Dermis microvascular lymphatic vessel endothelial cell (primary cell): ENCODE data around the gene TDRD9. TPM values are rescaled to one million over a fixed set of nuclear protein-coding genes. Genes with fewer than 3 reads are reported as not detected.

Experiments used
- DNase-seq, 2 donors: peaks; one replicate each; pipeline versions ENCODE4 v3.0.0 to v3.0.0-alpha.2; 2010; ENCODE audit warnings: low read depth in 2 of 2
- total RNA-seq: library from RNA; depleted of rRNA; stranded (reverse); fragments of >200 nt; gene quantifications from 2 replicates; pipeline ENCODE4 v1.2.1, GENCODE V29; 2014

TDRD9 gene
- total RNA-seq, 1 donor from 2014 or later, result 0.26 TPM

DNA sequence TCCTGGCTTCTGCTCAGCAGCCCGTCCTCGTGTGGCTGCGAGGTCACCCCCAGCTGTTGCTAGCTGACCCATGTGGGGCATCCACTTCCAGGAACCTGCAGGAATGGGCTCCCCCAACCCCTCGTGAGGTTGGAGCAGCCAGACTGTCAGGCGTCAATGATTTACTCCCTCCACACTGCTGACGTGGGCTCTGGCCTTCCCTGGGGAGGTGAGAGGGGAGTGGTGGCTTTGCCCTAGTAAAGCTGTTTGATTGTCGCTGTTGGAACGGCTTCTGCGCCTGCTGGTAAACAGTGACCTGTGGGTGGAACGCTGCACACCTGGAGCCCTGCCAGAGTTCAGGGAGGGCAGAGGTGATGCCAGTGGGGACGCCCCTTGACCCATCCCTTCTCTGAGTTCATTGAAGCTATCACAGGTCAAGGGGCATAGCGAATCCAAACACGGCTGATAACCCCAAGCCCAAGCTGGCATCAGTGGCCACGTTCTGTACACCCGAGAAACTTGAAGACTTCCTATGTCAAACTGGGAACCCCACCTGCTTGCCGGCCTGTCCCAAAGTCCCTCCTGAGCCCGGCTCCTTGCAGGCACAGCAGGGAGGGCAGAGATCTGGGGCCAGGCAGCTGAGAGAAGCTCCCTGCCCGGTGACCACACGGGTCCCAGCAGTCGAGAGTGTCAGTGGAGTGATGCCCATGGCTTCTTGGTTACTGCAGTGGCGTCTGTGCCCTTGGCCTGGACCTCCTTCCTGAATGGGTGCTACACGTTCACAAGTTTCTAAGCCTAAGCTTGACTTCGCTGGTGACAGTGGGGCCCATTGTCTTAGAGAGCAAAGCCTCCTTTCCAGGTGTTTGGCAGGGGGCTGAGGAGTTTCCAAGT, 160.0 kb downstream of the TDRD9 start:
- no peak for DNase-seq

DNA sequence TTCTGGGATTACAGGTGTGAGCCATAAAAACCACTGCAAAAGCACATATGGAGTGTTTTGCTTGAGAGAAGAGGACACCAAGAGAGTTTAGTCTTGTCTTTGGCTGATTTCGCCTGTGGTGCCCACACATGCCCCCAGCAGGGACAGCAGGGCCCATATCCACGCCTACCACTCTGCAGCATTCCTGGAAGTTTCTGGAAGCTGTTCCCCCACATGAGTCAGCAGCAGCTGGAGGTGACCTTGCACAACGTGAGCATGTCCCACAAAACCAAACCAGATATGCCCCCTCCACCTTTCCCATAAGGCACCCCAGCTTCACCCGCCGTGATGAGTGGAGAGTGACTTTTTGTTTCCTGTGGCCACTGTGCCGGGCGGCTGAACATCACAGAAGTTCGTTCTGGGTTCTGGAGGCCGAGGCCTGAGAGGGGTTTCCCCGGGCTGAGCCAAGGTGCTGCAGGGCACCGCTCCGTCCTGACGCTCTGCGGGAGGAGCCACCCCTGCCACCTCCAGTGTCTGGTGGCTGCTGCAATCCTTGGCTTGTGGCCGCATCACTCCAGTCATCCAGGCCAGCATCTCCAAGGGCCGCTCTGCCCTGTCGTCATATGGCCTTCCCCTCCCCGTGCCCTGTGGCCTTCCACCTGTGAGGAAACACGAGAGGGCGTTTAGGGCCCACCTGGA, 162.0 kb downstream of the TDRD9 start:
- no peak for DNase-seq

DNA sequence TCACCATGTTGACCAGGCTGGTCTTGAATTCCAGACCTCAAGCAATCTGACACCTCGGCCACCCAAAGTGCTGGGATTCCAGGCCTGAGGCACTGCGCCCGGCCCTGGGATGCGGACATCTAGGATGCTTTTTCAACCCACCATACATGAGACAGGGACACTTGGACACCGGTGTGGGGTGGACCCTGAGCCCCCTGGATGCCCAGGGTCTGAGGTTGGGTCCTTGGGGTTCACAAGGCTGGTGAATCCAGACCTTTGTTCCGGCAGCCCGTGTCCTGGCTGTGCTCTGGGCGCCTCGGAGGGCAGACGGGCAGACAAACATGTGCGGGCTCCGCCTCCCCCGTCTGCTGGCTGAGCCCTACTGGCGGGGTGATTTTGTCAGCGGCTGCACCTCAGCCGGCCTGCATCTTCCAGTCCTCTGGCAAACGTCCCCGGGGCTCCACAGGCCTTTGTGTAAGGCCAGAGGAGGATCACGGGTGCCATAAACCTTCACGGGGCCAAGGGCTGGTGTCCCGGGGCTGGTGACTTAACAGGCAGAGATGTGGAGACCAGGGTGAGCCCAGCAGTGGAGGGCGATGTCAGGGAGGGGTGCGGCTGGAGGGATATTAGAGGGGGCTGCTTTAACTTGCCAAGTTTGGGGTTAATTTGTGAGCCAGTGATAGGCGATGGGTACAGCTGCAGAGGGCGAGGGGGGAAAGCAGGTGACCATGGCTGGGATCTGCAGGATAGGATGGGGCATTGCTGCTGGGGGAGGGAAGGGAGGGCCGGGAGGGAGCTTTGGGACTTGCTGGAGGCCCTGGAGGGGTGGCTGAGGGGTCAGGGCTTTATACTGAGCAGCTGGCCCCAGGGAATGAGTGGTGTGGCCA, 163.0 kb downstream of the TDRD9 start:
- no peak for DNase-seq

DNA sequence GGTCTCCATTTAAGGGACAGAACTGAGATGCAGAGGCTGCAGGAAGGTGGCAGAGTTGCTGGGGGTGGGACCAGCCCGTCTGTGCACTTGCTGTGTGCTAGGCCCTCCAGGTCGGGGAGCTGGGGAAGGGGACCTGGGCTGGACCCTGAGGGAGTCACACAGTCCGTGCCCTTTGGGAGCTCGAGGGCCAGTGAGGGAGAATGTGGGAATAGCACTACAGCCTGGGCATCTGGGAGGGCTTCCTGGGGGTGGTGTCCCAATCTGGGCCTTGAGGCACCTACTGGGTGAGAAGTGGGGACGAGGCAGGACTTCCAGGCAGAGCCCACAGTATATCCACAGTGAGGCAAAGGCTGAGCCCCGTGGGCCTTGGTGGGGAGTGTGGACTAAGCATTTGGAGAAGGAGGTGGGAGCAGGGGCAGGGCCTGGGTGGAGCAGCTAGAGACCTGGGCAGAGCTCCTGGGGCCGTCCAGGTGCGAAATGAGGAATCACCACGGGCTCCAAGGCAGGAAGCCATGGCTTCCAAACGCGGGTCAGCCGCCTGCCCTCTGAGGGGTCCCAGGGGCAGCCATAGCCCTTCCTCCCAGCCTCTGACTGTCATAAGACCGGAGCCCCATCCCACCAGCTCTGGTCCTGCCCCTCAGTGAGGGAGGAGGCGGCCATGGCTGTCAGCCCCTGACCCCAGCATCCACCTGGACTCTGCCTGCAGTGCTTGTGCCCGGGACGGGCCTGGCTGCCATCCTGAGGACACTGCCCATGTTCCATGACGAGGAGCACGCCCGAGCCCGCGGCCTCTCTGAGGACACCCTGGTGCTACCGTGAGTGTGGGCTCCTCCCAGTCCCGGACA, 163.9 kb downstream of the TDRD9 start:
- no peak for DNase-seq

DNA sequence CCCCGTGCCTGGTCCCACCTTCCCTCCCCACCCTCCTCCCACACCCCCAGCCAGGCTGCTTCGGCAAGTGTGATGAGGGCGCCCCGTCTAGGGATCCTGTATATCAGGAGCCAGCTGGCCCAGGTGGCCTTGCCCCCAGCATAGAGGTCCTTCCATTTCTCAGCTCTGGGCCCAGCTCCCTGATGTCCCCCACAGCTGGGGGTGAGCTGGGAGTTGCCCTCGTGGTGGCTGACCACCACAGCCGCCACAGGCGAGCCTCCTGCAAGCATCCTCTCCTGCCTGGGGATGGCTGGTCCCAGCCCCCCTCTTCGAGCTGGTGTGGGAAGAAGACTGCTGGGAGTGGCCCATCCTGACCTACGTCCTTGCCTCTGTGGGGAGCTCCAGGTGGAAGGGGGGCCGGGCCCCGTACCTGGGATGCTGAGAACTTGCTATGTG, 164.7 kb downstream of the TDRD9 start:
- no peak for DNase-seq

DNA sequence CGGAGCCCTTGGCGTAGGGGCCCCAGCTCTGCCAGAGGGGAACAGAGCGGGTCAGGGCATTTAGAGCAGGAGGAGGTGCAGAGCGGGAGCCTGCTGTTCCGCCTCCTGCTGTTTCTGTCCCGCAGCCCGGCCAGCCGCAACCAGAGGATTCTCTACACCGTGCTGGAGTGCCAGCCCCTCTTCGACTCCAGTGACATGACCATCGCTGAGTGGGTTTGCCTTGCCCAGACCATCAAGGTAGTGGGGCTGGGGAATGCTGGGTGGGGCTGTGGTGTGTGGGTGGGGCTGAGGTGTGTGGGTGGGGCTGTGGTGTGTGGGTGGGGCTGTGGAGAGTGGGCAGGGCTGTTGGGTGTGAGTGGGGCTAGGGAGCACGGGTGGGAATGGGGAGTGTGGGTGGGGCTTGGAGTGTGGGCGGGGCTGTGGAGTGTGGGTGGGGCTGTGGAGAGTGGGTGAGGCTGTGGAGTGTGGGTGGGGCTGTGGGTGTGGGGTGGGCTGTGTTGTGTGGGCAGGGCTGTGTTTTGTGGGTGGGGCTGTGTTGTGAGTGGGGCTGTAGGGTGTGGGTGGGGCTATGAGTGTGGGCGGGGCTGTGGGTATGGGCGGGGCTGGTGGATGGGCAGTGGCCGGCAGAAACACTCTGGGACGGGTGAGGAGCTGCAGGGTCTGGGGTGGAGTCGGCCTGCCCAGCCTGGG, 165.3 kb downstream of the TDRD9 start:
- peak in 1 of 2 donors; percentile 14 for DNase-seq

DNA sequence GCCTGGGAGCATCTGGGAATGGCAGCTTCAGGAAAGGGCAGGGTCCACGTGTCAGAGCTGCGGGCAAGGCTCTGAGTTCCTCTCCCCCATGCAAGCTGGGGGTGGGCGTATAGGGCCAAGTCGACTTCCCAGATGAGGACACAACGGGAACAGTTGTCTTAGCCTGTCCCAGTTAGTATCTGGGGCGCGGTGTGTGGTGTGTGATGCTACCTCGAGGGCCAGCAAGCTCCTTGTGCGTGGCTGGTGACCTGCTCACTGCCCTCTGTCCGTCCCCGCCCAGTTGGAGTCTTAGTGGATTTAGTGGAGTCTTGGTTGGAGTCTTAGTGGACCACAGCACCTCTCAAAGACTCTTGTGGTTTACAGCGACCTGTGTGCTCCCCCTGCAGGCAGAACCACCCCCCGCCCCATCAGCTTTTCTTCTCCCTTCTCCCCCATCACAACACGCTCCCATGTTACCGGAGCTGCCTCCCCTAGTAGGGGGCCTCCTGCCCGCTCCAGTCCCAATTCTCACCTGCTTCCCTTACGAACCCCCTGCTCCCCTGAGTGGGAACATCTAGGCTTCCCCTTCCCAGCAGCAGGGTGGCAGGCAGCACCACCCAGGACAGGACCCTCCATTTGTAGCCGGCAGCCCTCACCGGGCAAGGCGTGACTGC, 165.9 kb downstream of the TDRD9 start:
- no peak for DNase-seq

DNA sequence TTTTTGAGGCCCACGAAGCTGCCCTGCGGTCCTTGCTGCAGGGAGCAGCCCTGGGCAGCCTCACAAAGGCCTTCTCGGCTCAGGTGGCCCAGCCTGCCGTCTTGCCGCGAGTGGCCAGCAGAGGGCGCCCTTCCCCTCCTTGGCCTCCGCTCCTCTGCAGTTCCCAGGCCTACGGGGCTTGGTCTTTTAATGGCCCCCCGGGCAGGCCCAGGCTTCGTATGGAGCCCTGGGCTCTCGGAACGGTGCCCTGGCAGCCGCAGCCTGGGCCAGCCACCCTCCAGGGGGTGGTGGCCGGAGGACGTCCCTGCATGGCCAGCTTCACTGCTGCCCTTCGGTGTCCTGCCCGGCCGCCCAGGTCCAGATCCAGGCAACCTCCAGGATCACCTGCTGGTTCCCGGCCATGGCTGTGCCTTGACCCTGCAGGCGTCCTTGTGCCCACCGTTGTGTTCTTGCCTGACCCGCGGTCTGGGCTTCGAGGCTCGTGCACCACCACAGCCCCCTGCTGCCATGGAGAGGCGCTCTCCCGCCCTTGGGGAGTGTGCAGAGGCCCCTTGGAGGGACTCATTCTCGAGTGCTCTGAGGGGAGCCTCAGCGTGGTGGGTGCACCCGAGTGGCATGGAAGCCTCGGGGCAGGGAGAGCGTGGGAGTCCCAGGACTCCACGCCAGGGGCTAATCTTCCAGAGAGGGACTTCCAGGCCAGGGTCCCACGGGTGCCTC, 166.6 kb downstream of the TDRD9 start:
- DNase-seq, result peak; percentile 9 to 49

DNA sequence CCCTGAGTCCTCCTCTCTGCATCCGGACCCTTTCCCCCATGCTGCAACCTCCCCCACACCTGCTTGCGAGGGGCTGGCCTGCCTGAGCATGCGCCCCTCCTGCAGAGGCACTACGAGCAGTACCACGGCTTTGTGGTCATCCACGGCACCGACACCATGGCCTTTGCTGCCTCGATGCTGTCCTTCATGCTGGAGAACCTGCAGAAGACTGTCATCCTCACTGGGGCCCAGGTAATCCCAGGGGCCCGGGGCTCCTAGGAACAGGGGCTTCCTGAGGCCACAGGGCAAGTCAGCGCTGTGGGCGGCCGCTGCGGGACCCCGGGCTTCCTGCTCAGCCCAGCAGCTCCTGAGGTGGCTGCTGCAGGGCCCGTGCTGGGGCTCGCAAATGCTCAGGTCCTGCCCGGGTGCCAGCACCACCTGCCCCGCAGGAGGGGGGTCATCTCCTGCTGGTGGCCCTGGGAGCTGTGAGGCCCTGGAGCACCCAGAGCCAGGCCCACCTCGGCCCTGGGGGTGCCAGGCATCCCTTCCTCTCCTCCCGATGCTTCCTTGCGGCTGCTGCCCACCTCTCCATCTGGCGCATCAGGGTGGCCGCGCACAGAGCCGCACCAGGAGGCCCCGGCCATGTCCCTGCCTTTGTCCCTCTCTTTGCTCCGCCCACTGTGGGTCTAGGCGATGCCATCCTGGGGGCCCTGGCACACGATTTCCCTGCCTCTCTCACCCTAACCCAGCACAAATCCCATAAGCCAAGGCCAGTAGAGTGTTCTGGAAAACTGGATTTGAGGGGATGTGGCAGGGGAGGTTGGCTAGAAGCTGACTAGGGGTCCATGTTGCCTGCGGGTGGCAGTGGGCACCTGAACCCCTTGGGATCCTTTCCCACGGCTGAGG, 167.4 kb downstream of the TDRD9 start:
- no peak for DNase-seq

DNA sequence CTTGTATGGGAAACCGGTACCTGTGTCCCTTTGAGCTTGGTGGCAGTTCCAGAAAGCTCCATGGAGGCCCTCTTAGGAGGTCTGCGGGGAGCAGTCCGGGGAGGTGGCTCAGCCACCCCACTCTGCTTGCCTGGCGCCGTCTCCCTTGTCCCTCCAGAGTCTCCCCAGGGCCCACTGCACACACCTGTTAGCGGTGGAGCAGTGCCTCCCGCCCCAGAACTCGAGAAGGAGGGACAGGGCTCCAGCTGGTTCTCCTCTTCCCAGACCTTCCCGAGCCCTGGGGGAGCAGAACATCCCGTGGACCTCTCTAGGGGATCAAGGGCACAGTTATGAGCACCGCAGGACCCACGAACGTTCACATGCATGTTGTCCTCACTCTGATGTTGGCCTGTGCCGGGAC, 168.1 kb downstream of the TDRD9 start:
- DNase-seq, result no peak

DNA sequence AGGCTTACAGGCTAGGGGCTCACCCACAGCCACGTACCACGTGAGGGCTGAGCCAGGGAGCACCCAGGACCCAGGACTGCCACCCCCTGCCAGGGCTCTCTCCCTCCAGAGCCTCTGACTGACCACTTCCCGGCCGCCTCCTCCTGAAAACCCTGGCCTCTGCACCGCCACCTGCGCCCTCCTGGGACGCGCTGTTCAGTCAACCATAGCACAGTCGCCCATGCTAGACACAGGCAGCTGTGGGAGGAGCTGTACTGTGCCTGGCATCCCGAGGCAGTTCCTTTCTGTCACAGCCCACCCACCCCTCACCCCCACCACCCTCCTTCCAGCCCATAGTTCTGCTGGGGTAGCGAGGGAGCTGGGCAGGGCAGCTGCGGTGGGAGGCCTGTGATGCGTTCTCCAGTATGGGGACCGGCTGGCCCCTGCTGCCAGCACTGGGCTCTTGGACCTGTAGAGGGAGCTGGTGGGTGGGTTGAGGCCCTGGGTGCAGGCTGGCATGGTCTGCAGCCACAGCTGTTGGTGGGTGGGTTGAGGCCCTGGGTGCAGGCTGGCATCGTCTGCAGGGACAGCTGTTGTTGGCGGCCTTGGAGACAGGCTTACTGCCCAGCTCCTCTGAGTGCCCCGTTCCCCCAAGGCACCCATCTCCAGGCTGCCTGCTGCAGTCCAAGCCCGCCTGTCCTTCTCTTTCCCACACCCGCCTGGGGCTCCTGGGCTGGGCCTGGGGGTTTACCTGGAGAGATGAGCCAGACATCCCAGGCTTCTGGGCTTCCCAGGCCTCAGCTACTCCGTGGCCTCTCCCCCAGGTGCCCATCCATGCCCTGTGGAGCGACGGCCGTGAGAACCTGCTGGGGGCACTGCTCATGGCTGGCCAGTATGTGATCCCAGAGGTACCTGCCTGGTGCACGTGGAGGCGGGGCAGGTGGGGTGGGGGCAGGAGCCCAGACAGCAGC, 168.8 kb downstream of the TDRD9 start:
- DNase-seq, result no peak

DNA sequence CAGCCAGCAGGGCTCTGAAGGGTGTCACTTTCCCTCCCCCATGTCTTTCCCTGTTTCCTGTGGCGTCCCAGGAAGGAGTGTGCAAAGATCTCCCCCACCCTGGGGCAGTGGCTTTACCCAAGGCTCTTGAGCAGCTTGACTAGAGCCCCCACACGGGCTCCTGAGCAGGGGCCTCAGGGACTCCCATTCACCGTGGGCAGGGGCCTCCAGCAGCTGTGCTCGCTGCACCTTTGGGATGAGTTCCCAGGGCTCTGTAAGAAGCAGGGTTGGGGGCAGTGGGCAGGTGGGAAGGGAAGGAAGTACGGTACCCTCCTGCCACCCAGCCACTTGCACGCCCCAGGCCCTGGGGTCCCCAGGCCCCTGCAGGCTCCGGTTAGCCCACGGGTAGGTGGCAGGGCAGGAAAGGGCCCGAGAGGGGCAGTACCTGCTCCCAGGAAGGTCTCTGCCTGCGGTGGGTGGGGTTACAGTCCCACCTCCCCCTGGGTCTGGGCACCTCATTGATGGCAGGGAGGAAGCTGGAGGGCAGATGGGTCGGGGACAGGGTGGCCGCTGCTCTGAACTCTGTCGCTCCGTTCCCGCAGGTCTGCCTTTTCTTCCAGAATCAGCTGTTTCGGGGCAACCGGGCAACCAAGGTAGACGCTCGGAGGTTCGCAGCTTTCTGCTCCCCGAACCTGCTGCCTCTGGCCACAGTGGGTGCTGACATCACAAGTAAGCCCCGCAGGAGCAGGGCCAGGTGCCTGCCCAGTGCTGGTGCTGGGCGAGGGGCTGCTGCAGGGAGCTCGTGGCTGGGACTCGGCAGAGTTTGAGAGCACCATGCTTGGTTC, 170.2 kb downstream of the TDRD9 start:
- no peak for DNase-seq

DNA sequence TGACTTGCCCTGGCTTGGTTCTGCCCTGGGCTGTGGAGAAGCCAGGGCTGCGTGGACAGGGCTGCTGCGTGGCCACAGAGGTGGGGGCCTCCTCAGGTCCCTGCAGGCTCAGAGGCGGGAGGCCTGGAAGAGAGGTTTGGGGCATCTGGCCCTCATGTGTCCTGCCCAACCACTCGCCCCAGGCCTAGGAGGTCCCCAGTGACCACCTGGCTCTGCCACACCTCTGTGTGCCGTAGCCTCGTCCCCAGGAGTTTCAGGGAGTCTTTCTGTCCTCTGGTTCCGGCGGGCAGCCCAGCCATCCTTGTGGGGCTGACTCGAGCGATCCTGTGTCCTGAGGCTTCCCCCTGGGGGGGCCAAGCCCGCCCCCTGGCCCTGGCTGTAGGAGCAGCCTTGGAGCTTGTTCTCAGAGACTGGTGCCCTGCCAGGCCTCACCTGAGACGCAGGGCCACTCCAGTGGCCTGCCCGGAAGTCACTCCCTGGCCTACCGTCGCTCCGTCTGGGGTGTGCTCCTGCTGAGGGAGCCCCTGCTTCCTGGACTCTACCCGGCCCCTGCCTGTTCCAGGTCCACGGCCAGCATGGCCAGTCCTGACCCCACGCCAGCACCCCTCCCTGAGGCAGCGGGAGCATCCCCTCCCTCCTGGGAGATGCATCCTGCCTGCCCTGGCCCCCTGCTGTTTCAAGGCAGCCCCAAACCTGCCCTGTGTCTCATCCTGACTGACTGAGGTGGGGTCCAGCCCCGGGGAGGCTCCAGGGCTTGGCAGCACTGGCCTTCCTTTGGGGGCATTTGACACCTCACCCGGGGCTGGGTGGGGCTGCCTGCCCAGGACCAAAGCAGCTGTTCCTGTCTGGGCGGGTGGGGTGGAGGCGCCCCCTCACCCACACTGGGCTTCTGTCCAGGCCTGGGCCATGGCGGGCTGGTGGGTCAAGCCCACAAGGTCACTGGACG, 171.1 kb downstream of the TDRD9 start:
- no peak for DNase-seq

DNA sequence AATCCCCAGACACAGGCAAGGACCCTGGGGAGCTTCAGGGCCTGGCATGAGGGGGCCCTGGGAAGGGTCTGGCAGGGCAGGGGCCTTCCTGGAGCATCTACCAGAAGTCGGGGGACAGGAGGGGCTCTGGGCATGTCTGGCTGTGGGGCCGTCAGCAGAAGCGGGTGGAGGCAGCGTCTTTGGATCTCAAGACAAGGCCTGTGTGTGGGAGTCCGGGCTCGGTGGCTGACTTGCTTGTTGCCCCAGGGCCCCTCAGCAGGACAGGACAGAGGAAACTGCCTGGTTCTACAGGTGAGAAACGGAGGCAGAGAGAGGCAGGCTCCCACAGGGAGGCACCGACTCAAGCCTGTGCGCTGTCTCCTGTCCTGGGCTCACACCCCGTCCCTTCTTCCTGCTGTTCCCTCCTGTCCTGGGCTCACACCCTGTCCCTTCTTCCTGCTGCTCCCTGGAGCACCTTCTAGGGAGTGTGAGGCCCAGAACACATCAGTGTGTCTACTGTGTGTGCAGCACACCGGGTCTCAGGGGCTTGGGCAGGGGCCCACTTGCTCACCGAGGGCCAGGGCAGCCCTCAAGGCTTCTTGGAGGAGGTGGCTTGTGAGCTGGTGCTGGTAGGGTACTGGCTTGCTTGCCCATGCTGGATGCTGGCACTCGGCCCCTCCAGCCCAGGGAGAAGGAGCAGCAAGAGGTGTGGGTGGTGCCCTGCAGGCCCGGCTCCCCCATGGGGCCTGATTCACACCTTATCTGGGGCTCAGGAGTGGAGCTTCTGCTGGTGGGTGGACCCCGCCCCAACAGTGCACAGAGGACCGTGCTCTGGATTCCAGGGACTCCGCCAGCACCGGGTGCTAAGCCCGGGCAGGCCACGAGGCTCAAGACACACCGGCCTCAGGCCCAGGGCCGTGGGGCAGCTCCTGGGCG, 172.2 kb downstream of the TDRD9 start:
- no peak for DNase-seq
